ENCODE measurements around the gene DOC2B.

DNA sequence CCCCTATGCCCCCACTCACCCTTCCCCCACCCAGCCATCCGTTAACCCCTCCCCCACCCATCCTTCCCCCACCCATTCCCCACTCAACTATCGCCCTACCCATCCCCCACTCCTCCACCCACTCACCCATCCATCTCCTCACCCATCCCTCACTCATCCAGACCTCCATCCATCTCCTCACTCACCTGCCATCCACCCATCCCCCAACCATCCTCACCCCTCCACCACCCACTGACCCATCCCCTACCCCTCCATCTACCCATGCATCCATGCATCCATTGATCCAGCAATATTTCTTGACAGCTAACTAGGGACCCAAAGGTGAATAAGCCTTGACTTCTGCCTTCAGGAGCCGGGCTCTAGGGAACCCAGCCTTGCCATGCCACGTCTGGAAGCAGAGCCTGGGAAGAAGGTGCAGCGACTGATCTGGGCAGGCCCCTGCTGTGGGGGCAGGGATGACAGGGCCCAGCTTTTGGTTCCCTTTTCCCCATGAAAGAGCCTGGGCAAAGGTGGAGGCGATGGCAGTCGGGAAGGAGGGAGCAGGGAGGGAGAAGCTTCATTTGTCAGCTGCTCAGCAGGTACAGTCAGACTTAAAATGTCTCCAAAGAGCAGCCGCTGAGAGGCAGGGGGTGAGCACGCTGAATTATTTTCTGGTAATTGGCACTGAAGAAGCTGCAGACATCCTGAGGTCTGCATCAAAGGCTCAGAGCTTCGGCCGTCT is 23.1 kb upstream of the DOC2B start:
- TF ChIP-seq PREB (CRISPR knock-in tag; IDR thresholded peaks at IDR 0.05; ENCODE audit: borderline replicate concordance) (no peak), RELA (CRISPR knock-in tag; IDR thresholded peaks at IDR 0.05; ENCODE audit: borderline replicate concordance) (no peak), ZNF121 (CRISPR knock-in tag; IDR thresholded peaks at IDR 0.05) (no peak), CBFB (CRISPR knock-in tag; IDR thresholded peaks at IDR 0.05; ENCODE audit: low read depth) (no peak), USF1 (CRISPR knock-in tag; IDR thresholded peaks at IDR 0.05) (no peak), CREB1 (CRISPR knock-in tag; IDR thresholded peaks at IDR 0.05) (no peak), SMAD3 (CRISPR knock-in tag; IDR thresholded peaks at IDR 0.05; ENCODE audit: borderline replicate concordance) (no peak), NR3C1 (CRISPR knock-in tag; conservative IDR thresholded peaks at IDR 0.05; ENCODE audit: low read depth) (no peak), ELF4 (CRISPR knock-in tag; IDR thresholded peaks at IDR 0.05; ENCODE audit: low read depth) (no peak), ZNF281 (CRISPR knock-in tag; IDR thresholded peaks at IDR 0.05) (no peak)
- TF ChIP-seq, protein P1, sequence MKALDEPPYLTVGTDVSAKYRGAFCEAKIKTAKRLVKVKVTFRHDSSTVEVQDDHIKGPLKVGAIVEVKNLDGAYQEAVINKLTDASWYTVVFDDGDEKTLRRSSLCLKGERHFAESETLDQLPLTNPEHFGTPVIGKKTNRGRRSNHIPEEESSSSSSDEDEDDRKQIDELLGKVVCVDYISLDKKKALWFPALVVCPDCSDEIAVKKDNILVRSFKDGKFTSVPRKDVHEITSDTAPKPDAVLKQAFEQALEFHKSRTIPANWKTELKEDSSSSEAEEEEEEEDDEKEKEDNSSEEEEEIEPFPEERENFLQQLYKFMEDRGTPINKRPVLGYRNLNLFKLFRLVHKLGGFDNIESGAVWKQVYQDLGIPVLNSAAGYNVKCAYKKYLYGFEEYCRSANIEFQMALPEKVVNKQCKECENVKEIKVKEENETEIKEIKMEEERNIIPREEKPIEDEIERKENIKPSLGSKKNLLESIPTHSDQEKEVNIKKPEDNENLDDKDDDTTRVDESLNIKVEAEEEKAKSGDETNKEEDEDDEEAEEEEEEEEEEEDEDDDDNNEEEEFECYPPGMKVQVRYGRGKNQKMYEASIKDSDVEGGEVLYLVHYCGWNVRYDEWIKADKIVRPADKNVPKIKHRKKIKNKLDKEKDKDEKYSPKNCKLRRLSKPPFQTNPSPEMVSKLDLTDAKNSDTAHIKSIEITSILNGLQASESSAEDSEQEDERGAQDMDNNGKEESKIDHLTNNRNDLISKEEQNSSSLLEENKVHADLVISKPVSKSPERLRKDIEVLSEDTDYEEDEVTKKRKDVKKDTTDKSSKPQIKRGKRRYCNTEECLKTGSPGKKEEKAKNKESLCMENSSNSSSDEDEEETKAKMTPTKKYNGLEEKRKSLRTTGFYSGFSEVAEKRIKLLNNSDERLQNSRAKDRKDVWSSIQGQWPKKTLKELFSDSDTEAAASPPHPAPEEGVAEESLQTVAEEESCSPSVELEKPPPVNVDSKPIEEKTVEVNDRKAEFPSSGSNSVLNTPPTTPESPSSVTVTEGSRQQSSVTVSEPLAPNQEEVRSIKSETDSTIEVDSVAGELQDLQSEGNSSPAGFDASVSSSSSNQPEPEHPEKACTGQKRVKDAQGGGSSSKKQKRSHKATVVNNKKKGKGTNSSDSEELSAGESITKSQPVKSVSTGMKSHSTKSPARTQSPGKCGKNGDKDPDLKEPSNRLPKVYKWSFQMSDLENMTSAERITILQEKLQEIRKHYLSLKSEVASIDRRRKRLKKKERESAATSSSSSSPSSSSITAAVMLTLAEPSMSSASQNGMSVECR (CRISPR knock-in tag; IDR thresholded peaks at IDR 0.05; ENCODE audit: borderline replicate concordance), result no peak
- TF ChIP-seq, protein P2, sequence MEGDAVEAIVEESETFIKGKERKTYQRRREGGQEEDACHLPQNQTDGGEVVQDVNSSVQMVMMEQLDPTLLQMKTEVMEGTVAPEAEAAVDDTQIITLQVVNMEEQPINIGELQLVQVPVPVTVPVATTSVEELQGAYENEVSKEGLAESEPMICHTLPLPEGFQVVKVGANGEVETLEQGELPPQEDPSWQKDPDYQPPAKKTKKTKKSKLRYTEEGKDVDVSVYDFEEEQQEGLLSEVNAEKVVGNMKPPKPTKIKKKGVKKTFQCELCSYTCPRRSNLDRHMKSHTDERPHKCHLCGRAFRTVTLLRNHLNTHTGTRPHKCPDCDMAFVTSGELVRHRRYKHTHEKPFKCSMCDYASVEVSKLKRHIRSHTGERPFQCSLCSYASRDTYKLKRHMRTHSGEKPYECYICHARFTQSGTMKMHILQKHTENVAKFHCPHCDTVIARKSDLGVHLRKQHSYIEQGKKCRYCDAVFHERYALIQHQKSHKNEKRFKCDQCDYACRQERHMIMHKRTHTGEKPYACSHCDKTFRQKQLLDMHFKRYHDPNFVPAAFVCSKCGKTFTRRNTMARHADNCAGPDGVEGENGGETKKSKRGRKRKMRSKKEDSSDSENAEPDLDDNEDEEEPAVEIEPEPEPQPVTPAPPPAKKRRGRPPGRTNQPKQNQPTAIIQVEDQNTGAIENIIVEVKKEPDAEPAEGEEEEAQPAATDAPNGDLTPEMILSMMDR (IDR thresholded peaks at IDR 0.05), result no peak
- TF ChIP-seq, protein P3, sequence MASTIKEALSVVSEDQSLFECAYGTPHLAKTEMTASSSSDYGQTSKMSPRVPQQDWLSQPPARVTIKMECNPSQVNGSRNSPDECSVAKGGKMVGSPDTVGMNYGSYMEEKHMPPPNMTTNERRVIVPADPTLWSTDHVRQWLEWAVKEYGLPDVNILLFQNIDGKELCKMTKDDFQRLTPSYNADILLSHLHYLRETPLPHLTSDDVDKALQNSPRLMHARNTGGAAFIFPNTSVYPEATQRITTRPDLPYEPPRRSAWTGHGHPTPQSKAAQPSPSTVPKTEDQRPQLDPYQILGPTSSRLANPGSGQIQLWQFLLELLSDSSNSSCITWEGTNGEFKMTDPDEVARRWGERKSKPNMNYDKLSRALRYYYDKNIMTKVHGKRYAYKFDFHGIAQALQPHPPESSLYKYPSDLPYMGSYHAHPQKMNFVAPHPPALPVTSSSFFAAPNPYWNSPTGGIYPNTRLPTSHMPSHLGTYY (CRISPR knock-in tag; IDR thresholded peaks at IDR 0.05), result no peak
